PC-3 (cell line): ENCODE results near the gene SH3BP4.

ENCODE experiments used
- CTCF ChIP-seq: fragments of 300-600 bp; sonication (generic); conservative IDR thresholded peaks from 2 replicates; pipeline ENCODE4 v1.5.1; 2017; ENCODE audit warnings: antibody characterized with exemption, low read depth, mild to moderate bottlenecking, low read length
- EZH2 ChIP-seq: fragments of 300-600 bp; sonication (generic); IDR thresholded peaks from one replicate; pipeline ENCODE4 v1.6.1; 2017; ENCODE audit warnings: antibody characterized with exemption, mild to moderate bottlenecking, low read length; ENCODE audit not compliant: unreplicated experiment

- TF ChIP-seq CTCF, result no peak
- TF ChIP-seq EZH2, result no peak
Measured at GRCh38 chr2:235009081-235009480, 57.3 kb downstream of the SH3BP4 start.
